ENCODE measurements around the gene RNF213. TPM values are rescaled to one million over a fixed set of nuclear protein-coding genes. Genes with fewer than 3 reads are reported as not detected.

Gene RNF213
- total and polyA plus RNA-seq, 10 of the 15 experiments (the other 5 are each of a cell fraction or from before 2014, with no cell fraction given), result 18.6 to 145 (median 65.8) TPM

DNA sequence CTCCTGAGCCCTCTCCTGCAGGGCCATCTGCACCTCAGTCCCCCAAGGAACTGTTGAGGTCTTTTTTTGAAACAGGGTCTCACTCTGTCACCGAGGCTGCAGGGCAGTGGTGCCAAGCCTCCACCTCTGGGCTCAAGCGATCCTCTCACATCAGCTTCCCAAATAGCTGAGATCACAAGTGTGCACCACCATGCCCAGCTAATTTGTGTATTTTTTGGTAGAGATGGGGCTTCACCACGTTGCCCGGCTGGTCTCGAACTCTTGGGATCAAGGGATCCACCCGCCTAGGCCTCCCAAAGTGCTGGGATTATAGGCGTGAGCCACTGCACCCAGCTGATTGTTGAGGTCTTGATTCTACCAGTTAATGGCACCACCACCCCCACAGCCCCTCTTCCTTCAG is 126.4 kb downstream of the RNF213 start (continued):
- no peak for TF ChIP-seq USF2 (IDR thresholded peaks at IDR 0.05; ENCODE audit: borderline replicate concordance, low read depth, low read length)
- no peak for TF ChIP-seq TAF1 (IDR thresholded peaks at IDR 0.05; ENCODE audit: borderline replicate concordance, low read depth, low read length)

DNA sequence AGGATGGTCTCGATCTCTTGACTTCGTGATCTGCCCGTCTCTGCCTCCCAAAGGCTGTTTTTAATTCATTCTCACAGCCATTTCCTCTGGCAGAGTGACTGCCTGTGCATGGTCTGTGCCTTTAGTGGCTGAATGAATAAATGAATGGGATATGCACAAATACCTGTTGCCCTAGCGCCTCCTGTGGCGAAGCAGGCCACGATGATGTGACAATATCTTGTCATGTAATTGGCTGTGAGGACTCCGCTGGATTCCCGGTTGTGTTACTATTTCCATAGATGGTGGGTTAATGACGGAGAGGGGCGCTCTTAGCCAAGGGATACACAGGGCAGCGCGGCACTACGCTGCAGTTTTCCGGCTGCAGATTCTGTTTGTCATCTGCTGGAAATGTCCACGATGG is 127.5 kb downstream of the RNF213 start:
- H3K27ac ChIP-seq (ENCODE audit: control insufficient read depth, insufficient read depth), result no peak overlapping the region
- H4K20me1 ChIP-seq (ENCODE audit: control insufficient read depth, insufficient read depth), result no peaks in the 10 kb centered on the region
- H3K4me2 ChIP-seq (ENCODE audit: control insufficient read depth, insufficient read depth), result no peak overlapping the region
- no peaks in the 10 kb centered on the region for H3K9me3 ChIP-seq (replicated peaks; ENCODE audit: control insufficient read depth, insufficient read depth, low read length)
- ChIA-PET RAD21 (ENCODE audit: unreplicated experiment) (no interaction called here), SMC1A (ENCODE audit: uncharacterized antibody, unreplicated experiment) (no interaction called here), POLR2A (no interaction called here), CTCF (no interaction called here)
- H3K27me3 ChIP-seq (replicated peaks in 1 of 2; ENCODE audit: control insufficient read depth in 2 of 2, insufficient read depth in 2 of 2, low read length in 1 of 2), result no peaks in the 10 kb centered on the region
- ATAC-seq (no peak), FAIRE-seq (no peak), DNase-seq (ENCODE audit: low read depth, low spot score) (no peak)
- H2AFZ ChIP-seq (ENCODE audit: control insufficient read depth, low read depth, low read length), result no peak overlapping the region
- H3K9ac ChIP-seq (ENCODE audit: control insufficient read depth, insufficient read depth, low read length), result no peak overlapping the region
- H3K4me1 ChIP-seq (ENCODE audit: control insufficient read depth, insufficient read depth, low read length), result no peaks in the 10 kb centered on the region
- no peaks in the 10 kb centered on the region for H3K79me2 ChIP-seq (ENCODE audit: control insufficient read depth, insufficient read depth, low read length)
- no TSS peak for BruUV-seq (replicated peaks)
- TF ChIP-seq, protein P1, sequence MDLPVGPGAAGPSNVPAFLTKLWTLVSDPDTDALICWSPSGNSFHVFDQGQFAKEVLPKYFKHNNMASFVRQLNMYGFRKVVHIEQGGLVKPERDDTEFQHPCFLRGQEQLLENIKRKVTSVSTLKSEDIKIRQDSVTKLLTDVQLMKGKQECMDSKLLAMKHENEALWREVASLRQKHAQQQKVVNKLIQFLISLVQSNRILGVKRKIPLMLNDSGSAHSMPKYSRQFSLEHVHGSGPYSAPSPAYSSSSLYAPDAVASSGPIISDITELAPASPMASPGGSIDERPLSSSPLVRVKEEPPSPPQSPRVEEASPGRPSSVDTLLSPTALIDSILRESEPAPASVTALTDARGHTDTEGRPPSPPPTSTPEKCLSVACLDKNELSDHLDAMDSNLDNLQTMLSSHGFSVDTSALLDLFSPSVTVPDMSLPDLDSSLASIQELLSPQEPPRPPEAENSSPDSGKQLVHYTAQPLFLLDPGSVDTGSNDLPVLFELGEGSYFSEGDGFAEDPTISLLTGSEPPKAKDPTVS (IDR thresholded peaks at IDR 0.05; ENCODE audit: low read depth, low read length), result no peak
- in situ Hi-C loops (cut with MboI) (no loop called here), intact Hi-C loops (cut with micrococcal nuclease; ENCODE audit: unreplicated experiment) (no loop called here)
- H3K4me3 ChIP-seq, result no peak overlapping the region
- WGBS (ENCODE audit: insufficient coverage, insufficient replicate concordance, low lambda C conversion rate, missing lambda C conversion rate), result 96% methylated on average over 15 of the region's 15 CpGs
- H3K36me3 ChIP-seq (ENCODE audit: control insufficient read depth in 2 of 2, insufficient read depth in 2 of 2, low read length in 1 of 2), result peaks cover 48 to 65% of the 10 kb centered on the region in 2 experiments

- DNase-seq (ENCODE audit: low read depth, low spot score) (no peak), ATAC-seq (no peak), FAIRE-seq (no peak)
- intact Hi-C loops (cut with micrococcal nuclease; ENCODE audit: unreplicated experiment), result no loop called here
- H3K79me2 ChIP-seq (ENCODE audit: control insufficient read depth, insufficient read depth, low read length), result no peaks in the 10 kb centered on the region
- H3K9me3 ChIP-seq (replicated peaks; ENCODE audit: control insufficient read depth, insufficient read depth, low read length), result no peaks in the 10 kb centered on the region
- H3K27ac ChIP-seq (ENCODE audit: control insufficient read depth, insufficient read depth), result no peak overlapping the region
- no TSS peak for BruUV-seq (replicated peaks)
- no peak overlapping the region for H2AFZ ChIP-seq (ENCODE audit: control insufficient read depth, low read depth, low read length)
- H3K4me3 ChIP-seq, result no peak overlapping the region
- TF ChIP-seq ZNF24 (IDR thresholded peaks at IDR 0.05) (no peak), FOXM1 (IDR thresholded peaks at IDR 0.05; ENCODE audit: low read depth, low read length) (no peak), SUZ12 (IDR thresholded peaks at IDR 0.05; ENCODE audit: unreplicated experiment) (no peak), USF1 (IDR thresholded peaks at IDR 0.05; ENCODE audit: borderline replicate concordance, extremely low read length, insufficient read depth, low read depth, low read length) (no peak)
- TF ChIP-seq, protein P2, sequence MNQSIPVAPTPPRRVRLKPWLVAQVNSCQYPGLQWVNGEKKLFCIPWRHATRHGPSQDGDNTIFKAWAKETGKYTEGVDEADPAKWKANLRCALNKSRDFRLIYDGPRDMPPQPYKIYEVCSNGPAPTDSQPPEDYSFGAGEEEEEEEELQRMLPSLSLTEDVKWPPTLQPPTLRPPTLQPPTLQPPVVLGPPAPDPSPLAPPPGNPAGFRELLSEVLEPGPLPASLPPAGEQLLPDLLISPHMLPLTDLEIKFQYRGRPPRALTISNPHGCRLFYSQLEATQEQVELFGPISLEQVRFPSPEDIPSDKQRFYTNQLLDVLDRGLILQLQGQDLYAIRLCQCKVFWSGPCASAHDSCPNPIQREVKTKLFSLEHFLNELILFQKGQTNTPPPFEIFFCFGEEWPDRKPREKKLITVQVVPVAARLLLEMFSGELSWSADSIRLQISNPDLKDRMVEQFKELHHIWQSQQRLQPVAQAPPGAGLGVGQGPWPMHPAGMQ (IDR thresholded peaks at IDR 0.05; ENCODE audit: borderline replicate concordance), result no peak
- WGBS (ENCODE audit: insufficient coverage, insufficient replicate concordance, low lambda C conversion rate, missing lambda C conversion rate), result 93% methylated on average over 10 of the region's 10 CpGs
- ChIA-PET CTCF (no interaction called here), POLR2A (interaction anchor here (0.6 kb wide), 1 partner anchor 50 kb away, joined by 3 read pairs; no protein-coding TSS in a partner anchor), SMC1A (ENCODE audit: uncharacterized antibody, unreplicated experiment) (no interaction called here), RAD21 (ENCODE audit: unreplicated experiment) (no interaction called here)
- no peaks in the 10 kb centered on the region for H4K20me1 ChIP-seq (ENCODE audit: control insufficient read depth, insufficient read depth)
- H3K4me1 ChIP-seq (ENCODE audit: control insufficient read depth, insufficient read depth, low read length), result no peaks in the 10 kb centered on the region
- H3K9ac ChIP-seq (ENCODE audit: control insufficient read depth, insufficient read depth, low read length), result no peak overlapping the region
- H3K4me2 ChIP-seq (ENCODE audit: control insufficient read depth, insufficient read depth), result no peak overlapping the region
- no peaks in the 10 kb centered on the region for H3K27me3 ChIP-seq (replicated peaks in 1 of 2; ENCODE audit: control insufficient read depth in 2 of 2, insufficient read depth in 2 of 2, low read length in 1 of 2)
- in situ Hi-C loops (cut with MboI), result no loop called here
- H3K36me3 ChIP-seq (ENCODE audit: control insufficient read depth in 2 of 2, insufficient read depth in 2 of 2, low read length in 1 of 2), result peaks cover 50 to 65% of the 10 kb centered on the region in 2 experiments
Measured at GRCh38 chr17:80388601-80389000, 127.9 kb downstream of the RNF213 start.

Measured in GM12878 (cell line).